Measurements from ENCODE around the gene C10orf90. TPM values are rescaled to one million over a fixed set of nuclear protein-coding genes. Genes with fewer than 3 reads are reported as not detected.

Gene C10orf90
- total and polyA plus RNA-seq, 2 experiments from 2014 or later = 0.20 TPM; not detected in 1

DNA sequence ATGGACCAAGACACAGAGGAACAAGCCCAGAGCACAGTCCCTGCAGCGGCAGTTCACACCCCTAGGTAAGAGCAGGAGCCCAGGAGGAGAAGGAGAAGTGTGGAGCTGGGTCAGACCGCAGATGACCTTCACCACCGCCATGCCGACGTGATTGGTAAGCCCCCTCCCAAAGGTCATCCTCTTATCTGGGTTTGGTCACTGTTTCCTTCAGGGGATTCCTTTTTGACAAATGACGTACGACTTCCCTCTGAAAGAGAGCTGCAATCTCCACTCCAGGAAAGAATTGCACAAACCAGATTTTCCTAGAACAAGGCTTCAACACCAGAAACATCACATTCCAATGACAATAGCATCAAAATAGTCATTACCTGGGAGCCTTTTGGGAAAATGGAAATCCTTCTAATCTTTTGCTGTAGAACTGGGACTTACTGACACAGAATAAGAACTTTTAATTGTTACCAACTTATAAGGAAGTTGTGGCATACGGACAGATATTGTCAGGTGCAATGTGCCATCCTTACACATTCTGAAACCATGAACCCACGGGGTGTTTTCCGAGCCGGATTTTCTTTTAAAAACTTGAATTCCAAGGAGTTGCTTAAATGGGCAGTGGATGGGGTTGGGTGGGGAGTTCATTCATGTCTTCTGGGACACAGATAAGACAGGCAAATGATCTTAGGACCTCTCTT, 261.4 kb downstream of the C10orf90 start:
- H2AFZ ChIP-seq = no peak overlapping the region
- 57% methylated on average over 11 of the region's 11 CpGs for WGBS (ENCODE audit: low lambda C conversion rate, missing lambda C conversion rate)

GRCh38 chr10:126407831-126408230, 262.7 kb downstream of the C10orf90 start:
- WGBS (ENCODE audit: low lambda C conversion rate, missing lambda C conversion rate) = 82% methylated on average over 2 of the region's 2 CpGs
- Histone ChIP-seq H3K4me3 (no peak overlapping the region), H4K20me1 (ENCODE audit: insufficient read depth, poor library complexity, severe bottlenecking) (no peaks in the 10 kb centered on the region), H3K27ac (no peak overlapping the region), H3K4me1 (ENCODE audit: insufficient read depth) (no peaks in the 10 kb centered on the region), H3K27me3 (no peaks in the 10 kb centered on the region), H3K36me3 (replicated peaks; ENCODE audit: insufficient read depth, low read depth) (no peaks in the 10 kb centered on the region), H3K9me2 (replicated peaks; ENCODE audit: insufficient read depth) (no peaks in the 10 kb centered on the region), H3K4me2 (no peak overlapping the region), H3K79me2 (no peaks in the 10 kb centered on the region), H2AFZ (no peak overlapping the region), H3K9me3 (ENCODE audit: low read depth) (no peaks in the 10 kb centered on the region)
- no peak for DNase-seq (ENCODE audit: low spot score)
- no peak for TF ChIP-seq EZH2 (IDR thresholded peaks at IDR 0.05; ENCODE audit: borderline replicate concordance)
- no peak for TF ChIP-seq EZH2phosphoT487 (IDR thresholded peaks at IDR 0.05; ENCODE audit: low read depth, severe bottlenecking, unreplicated experiment)
- no peak for TF ChIP-seq CTCF (IDR thresholded peaks at IDR 0.05; ENCODE audit: poor library complexity)

More for the DNA sequence above, 261.4 kb downstream of the C10orf90 start:
- Histone ChIP-seq H4K20me1 (ENCODE audit: insufficient read depth, poor library complexity, severe bottlenecking) (no peaks in the 10 kb centered on the region), H3K36me3 (replicated peaks; ENCODE audit: insufficient read depth, low read depth) (no peaks in the 10 kb centered on the region), H3K4me2 (no peak overlapping the region), H3K27ac (no peak overlapping the region), H3K4me3 (no peak overlapping the region), H3K4me1 (ENCODE audit: insufficient read depth) (no peaks in the 10 kb centered on the region), H3K9me3 (ENCODE audit: low read depth) (no peaks in the 10 kb centered on the region), H3K79me2 (no peaks in the 10 kb centered on the region), H3K27me3 (no peaks in the 10 kb centered on the region), H3K9me2 (replicated peaks; ENCODE audit: insufficient read depth) (no peaks in the 10 kb centered on the region)
- no peak for DNase-seq (ENCODE audit: low spot score)
- TF ChIP-seq EZH2phosphoT487 (IDR thresholded peaks at IDR 0.05; ENCODE audit: low read depth, severe bottlenecking, unreplicated experiment) (no peak), EZH2 (IDR thresholded peaks at IDR 0.05; ENCODE audit: borderline replicate concordance) (no peak)

- H3K4me3 ChIP-seq = no peak overlapping the region
- no peak overlapping the region for H3K4me2 ChIP-seq
- no peak overlapping the region for H2AFZ ChIP-seq
- 61% methylated on average over 6 of the region's 6 CpGs for WGBS (ENCODE audit: low lambda C conversion rate, missing lambda C conversion rate)
- no peaks in the 10 kb centered on the region for H3K9me2 ChIP-seq (replicated peaks; ENCODE audit: insufficient read depth)
- TF ChIP-seq EZH2 (IDR thresholded peaks at IDR 0.05; ENCODE audit: borderline replicate concordance) (no peak), CTCF (IDR thresholded peaks at IDR 0.05; ENCODE audit: poor library complexity) (no peak), EZH2phosphoT487 (IDR thresholded peaks at IDR 0.05; ENCODE audit: low read depth, severe bottlenecking, unreplicated experiment) (no peak)
- no peaks in the 10 kb centered on the region for H4K20me1 ChIP-seq (ENCODE audit: insufficient read depth, poor library complexity, severe bottlenecking)
- H3K36me3 ChIP-seq (replicated peaks; ENCODE audit: insufficient read depth, low read depth) = no peaks in the 10 kb centered on the region
- no peaks in the 10 kb centered on the region for H3K4me1 ChIP-seq (ENCODE audit: insufficient read depth)
- peaks cover 9% of the 10 kb centered on the region for H3K27me3 ChIP-seq
- no peak overlapping the region for H3K27ac ChIP-seq
- no peak for DNase-seq (ENCODE audit: low spot score)
- no peaks in the 10 kb centered on the region for H3K9me3 ChIP-seq (ENCODE audit: low read depth)
- H3K79me2 ChIP-seq = no peaks in the 10 kb centered on the region
These were observed 265.2 kb downstream of the C10orf90 start for GRCh38 chr10:126405239-126405775.

Data from hepatocyte (in vitro differentiated cells).